ENCODE results near the gene KRT2. TPM values are rescaled to one million over a fixed set of nuclear protein-coding genes. Genes with fewer than 3 reads are reported as not detected.

The KRT2 gene
- polyA plus RNA-seq, 2 of the 4 experiments (the other 2 are of a cell fraction), result 0.09 TPM; not detected in 1

DNA sequence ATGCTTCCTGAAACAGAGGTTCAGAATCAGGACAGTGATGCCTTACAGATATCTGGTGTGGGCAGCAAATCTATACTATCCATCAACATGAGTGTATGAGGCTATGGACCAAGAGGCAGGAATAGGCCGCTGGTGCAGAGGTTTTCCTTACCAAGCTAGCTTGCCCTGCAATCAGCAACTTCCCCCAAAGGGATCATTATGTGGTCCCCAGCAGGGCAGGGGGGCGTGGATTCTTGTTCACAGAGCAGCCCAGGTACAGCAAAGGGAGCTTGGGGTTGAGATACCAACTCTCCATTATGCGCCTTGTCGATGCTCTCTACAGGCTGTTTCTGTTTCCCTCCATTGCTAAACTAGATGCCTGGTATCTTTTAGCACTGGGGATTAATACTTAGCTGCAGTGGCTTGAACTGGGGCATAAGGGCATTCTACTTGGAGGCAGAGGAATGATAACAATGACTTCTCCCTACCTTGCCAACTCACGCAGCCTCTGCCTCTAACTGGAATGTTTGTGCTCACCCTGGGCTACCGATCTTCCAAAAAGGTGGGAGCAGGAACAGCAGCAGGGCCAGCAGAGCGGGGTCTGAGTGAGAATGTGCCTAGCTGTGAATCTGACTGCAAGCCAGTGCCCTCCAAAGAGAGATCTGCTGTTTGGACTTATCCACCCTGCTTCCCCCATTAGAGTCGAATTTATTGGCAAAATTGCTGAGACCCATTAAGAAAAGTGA is 38.5 kb upstream of the KRT2 start:
- POLR2A ChIA-PET, result no interaction called here
- FAIRE-seq (no peak), DNase-seq (ENCODE audit: low read depth in 1 of 2, low spot score in 1 of 2) (no peak), ATAC-seq (no peak)
- Histone ChIP-seq H3K4me2 (no peak overlapping the region), H3K27ac (no peak overlapping the region), H3K4me3 (no peak overlapping the region), H3K4me1 (no peaks in the 10 kb centered on the region), H3K9me3 (no peaks in the 10 kb centered on the region)
- TF ChIP-seq, protein P1, sequence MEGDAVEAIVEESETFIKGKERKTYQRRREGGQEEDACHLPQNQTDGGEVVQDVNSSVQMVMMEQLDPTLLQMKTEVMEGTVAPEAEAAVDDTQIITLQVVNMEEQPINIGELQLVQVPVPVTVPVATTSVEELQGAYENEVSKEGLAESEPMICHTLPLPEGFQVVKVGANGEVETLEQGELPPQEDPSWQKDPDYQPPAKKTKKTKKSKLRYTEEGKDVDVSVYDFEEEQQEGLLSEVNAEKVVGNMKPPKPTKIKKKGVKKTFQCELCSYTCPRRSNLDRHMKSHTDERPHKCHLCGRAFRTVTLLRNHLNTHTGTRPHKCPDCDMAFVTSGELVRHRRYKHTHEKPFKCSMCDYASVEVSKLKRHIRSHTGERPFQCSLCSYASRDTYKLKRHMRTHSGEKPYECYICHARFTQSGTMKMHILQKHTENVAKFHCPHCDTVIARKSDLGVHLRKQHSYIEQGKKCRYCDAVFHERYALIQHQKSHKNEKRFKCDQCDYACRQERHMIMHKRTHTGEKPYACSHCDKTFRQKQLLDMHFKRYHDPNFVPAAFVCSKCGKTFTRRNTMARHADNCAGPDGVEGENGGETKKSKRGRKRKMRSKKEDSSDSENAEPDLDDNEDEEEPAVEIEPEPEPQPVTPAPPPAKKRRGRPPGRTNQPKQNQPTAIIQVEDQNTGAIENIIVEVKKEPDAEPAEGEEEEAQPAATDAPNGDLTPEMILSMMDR (IDR thresholded peaks at IDR 0.05), result no peak
- TF ChIP-seq, protein P2, sequence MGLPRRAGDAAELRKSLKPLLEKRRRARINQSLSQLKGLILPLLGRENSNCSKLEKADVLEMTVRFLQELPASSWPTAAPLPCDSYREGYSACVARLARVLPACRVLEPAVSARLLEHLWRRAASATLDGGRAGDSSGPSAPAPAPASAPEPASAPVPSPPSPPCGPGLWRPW (IDR thresholded peaks at IDR 0.05), result no peak
- TF ChIP-seq, protein P3, sequence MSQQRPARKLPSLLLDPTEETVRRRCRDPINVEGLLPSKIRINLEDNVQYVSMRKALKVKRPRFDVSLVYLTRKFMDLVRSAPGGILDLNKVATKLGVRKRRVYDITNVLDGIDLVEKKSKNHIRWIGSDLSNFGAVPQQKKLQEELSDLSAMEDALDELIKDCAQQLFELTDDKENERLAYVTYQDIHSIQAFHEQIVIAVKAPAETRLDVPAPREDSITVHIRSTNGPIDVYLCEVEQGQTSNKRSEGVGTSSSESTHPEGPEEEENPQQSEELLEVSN (IDR thresholded peaks at IDR 0.05; ENCODE audit: borderline replicate concordance, low read depth), result no peak
- TF ChIP-seq ESRRA (IDR thresholded peaks at IDR 0.05; ENCODE audit: borderline replicate concordance, low read length) (no peak), NR3C1 (IDR thresholded peaks at IDR 0.05) (no peak), CEBPB (IDR thresholded peaks at IDR 0.05) (no peak)
- CTCF ChIA-PET, result interaction anchor here (0.6 to 1.6 kb wide), 4 partner anchors 143 to 180 kb away, joined by 3 to 9 read pairs (median 3); no protein-coding TSS in a partner anchor
- whole genome bisulfite sequencing (ENCODE audit: missing lambda C conversion rate), result 70% methylated on average over 8 of the region's 8 CpGs

DNA sequence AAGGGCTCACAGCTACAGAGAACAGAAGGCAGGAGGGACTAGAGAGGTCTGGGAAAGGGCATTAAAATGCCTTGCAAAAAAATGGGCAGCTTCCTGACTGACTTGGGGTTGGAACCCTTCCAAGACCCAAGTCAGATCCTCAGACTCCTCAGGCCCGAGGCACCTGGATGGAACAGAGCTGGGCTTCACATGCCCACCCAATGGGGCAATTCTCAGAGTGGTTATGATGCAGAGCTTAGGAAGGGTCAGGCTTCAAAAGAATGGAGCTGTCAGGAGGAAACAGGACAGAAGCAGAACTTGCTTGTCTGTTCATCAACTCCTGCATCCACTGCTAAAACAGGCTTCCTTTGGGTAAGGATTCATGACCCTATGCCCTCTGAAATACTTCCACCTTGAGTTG is 37.9 kb upstream of the KRT2 start:
- Histone ChIP-seq H3K27ac (no peak overlapping the region), H3K4me3 (no peak overlapping the region), H3K4me2 (no peak overlapping the region), H3K4me1 (no peaks in the 10 kb centered on the region), H3K9me3 (no peaks in the 10 kb centered on the region)
- ChIA-PET POLR2A (no interaction called here), CTCF (interaction anchor here (0.9 to 1.6 kb wide), 3 partner anchors 143 to 179 kb away, joined by 3 to 9 read pairs (median 3); no protein-coding TSS in a partner anchor)
- WGBS (ENCODE audit: missing lambda C conversion rate), result 14% methylated on average over 1 of the region's 1 CpG
- no peak for DNase-seq (ENCODE audit: low read depth in 1 of 2, low spot score in 1 of 2)
- ATAC-seq, result no peak
- no peak for FAIRE-seq
- no peak for TF ChIP-seq CHD4 (IDR thresholded peaks at IDR 0.05; ENCODE audit: borderline replicate concordance)
- no peak for TF ChIP-seq CBX2 (IDR thresholded peaks at IDR 0.05; ENCODE audit: borderline replicate concordance, low read depth)
- no peak for TF ChIP-seq EHF (CRISPR knock-in tag; IDR thresholded peaks at IDR 0.05)
- TF ChIP-seq HOXB13 (CRISPR knock-in tag; IDR thresholded peaks at IDR 0.05; ENCODE audit: low read depth), result no peak
- no peak for TF ChIP-seq PHF8 (IDR thresholded peaks at IDR 0.05; ENCODE audit: borderline replicate concordance, low read depth)
- TF ChIP-seq RAD21 (conservative IDR thresholded peaks at IDR 0.05 in 1 of 2, IDR thresholded peaks at IDR 0.05 in 1 of 2), result no peak
- no peak for TF ChIP-seq CBX8 (IDR thresholded peaks at IDR 0.05)
- TF ChIP-seq, protein P4, sequence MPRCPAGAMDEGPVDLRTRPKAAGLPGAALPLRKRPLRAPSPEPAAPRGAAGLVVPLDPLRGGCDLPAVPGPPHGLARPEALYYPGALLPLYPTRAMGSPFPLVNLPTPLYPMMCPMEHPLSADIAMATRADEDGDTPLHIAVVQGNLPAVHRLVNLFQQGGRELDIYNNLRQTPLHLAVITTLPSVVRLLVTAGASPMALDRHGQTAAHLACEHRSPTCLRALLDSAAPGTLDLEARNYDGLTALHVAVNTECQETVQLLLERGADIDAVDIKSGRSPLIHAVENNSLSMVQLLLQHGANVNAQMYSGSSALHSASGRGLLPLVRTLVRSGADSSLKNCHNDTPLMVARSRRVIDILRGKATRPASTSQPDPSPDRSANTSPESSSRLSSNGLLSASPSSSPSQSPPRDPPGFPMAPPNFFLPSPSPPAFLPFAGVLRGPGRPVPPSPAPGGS (IDR thresholded peaks at IDR 0.05), result no peak
- TF ChIP-seq, protein P5, sequence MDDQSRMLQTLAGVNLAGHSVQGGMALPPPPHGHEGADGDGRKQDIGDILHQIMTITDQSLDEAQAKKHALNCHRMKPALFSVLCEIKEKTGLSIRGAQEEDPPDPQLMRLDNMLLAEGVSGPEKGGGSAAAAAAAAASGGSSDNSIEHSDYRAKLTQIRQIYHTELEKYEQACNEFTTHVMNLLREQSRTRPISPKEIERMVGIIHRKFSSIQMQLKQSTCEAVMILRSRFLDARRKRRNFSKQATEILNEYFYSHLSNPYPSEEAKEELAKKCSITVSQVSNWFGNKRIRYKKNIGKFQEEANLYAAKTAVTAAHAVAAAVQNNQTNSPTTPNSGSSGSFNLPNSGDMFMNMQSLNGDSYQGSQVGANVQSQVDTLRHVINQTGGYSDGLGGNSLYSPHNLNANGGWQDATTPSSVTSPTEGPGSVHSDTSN (IDR thresholded peaks at IDR 0.05), result no peak
- TF ChIP-seq POLR2AphosphoS2 (conservative IDR thresholded peaks at IDR 0.05; ENCODE audit: low read length), result no peak
- no peak for TF ChIP-seq RNF2 (IDR thresholded peaks at IDR 0.05; ENCODE audit: borderline replicate concordance, low read depth)
- no peak for TF ChIP-seq FOXS1 (CRISPR knock-in tag; IDR thresholded peaks at IDR 0.05)
- no peak for TF ChIP-seq ZFP36 (IDR thresholded peaks at IDR 0.05; ENCODE audit: borderline replicate concordance, partially characterized antibody)
- TF ChIP-seq, protein P6, sequence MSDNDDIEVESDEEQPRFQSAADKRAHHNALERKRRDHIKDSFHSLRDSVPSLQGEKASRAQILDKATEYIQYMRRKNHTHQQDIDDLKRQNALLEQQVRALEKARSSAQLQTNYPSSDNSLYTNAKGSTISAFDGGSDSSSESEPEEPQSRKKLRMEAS (IDR thresholded peaks at IDR 0.05), result no peak
- TF ChIP-seq, protein P7, sequence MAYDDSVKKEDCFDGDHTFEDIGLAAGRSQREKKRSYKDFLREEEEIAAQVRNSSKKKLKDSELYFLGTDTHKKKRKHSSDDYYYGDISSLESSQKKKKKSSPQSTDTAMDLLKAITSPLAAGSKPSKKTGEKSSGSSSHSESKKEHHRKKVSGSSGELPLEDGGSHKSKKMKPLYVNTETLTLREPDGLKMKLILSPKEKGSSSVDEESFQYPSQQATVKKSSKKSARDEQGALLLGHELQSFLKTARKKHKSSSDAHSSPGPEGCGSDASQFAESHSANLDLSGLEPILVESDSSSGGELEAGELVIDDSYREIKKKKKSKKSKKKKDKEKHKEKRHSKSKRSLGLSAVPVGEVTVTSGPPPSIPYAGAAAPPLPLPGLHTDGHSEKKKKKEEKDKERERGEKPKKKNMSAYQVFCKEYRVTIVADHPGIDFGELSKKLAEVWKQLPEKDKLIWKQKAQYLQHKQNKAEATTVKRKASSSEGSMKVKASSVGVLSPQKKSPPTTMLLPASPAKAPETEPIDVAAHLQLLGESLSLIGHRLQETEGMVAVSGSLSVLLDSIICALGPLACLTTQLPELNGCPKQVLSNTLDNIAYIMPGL (CRISPR knock-in tag; IDR thresholded peaks at IDR 0.05; ENCODE audit: borderline replicate concordance), result no peak
- no peak for TF ChIP-seq MAFK (IDR thresholded peaks at IDR 0.05; ENCODE audit: partially characterized antibody)
- TF ChIP-seq KDM1A (IDR thresholded peaks at IDR 0.05; ENCODE audit: low read depth), result no peak
- TF ChIP-seq, protein P2 (IDR thresholded peaks at IDR 0.05), result no peak
